ENCODE measurements around the gene PDS5A.
"Not testable (repeated sequence)": the region's sequence is repeated elsewhere in the genome, so short reads cannot be mapped to it uniquely, and the experiment has no call there.

Gene PDS5A

DNA sequence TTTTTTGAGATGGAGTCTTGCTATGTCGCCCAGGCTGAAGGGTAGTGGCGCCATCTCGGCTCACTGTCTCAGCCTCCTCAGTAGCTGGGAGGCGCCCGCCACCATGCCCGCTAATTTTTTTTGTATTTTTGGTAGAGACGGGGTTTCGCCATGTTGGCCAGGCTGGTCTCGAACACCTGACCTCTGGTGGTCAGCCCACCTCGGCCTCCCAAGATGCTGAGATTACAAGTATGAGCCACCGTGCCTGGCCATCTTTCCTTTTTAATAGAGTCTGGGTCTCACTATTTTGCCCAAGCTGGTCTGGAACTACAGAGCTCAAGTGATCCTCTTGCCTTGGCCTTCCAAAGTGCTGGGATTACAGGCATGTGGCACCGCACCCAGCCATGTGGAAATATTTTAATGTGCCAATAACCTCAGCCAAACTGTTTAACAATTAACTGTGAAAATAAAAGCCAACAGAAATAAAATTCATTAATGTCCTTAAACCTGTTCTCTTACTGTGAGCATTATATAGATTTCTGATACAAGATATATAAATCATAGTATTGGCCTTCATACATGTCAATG is 16.3 kb downstream of the PDS5A start:
- DNase-seq (ENCODE audit: low read depth), result no peak

- no peak for DNase-seq (ENCODE audit: low read depth)
Measured at GRCh38 chr4:39950861-39951481, 26.7 kb downstream of the PDS5A start.

DNA sequence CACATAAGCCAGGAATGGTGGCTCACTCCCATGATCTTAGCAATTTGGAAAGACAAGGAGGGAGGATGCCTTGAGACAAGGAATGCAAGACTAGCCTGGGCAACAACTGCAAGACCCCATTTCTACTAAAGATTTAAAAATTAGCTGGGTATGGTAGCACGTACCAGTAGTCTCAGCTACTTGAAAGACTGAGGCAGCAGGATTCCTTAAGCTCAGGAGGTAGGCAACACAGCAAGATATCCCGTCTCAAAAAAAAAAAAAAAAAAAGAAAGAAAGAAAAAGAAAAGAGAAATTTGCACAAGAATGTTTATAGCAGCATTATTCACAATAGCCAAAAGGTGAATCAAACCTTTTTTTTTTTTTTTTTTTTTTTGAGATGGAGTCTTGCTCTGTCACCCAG is 29.7 kb downstream of the PDS5A start:
- DNase-seq (ENCODE audit: low read depth), result no peak

- DNase-seq (ENCODE audit: low read depth), result no peak
Measured at GRCh38 chr4:39947417-39947816, 30.3 kb downstream of the PDS5A start.

- DNase-seq (ENCODE audit: low read depth), result not testable (repeated sequence)
Measured at GRCh38 chr4:39944245-39944644, 33.5 kb downstream of the PDS5A start.

DNA sequence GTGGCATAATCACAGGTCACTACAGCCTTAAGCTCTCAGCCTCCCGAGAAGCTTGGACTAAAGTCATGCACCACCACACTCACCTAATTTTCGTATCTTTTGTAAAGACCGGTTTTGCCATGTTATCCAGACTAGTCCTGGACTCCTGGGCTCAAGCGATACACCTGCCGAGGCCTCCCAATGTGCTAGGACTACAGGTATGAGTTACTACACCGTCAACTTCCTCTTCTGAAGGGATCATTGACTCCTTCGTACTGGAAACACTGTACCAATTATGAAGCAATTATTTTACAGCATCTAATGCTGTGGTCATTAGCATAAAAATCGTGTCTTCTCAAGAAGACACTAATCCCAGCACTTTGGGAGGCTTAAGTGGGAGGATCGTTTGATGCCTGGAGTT is 35.2 kb downstream of the PDS5A start:
- no peak for DNase-seq (ENCODE audit: low read depth)

GRCh38 chr4:39941682-39942217 is 36.0 kb downstream of the PDS5A start:
- DNase-seq (ENCODE audit: low read depth), result no peak

GRCh38 chr4:39937683-39938268 is 39.9 kb downstream of the PDS5A start:
- no peak for DNase-seq (ENCODE audit: low read depth)

DNA sequence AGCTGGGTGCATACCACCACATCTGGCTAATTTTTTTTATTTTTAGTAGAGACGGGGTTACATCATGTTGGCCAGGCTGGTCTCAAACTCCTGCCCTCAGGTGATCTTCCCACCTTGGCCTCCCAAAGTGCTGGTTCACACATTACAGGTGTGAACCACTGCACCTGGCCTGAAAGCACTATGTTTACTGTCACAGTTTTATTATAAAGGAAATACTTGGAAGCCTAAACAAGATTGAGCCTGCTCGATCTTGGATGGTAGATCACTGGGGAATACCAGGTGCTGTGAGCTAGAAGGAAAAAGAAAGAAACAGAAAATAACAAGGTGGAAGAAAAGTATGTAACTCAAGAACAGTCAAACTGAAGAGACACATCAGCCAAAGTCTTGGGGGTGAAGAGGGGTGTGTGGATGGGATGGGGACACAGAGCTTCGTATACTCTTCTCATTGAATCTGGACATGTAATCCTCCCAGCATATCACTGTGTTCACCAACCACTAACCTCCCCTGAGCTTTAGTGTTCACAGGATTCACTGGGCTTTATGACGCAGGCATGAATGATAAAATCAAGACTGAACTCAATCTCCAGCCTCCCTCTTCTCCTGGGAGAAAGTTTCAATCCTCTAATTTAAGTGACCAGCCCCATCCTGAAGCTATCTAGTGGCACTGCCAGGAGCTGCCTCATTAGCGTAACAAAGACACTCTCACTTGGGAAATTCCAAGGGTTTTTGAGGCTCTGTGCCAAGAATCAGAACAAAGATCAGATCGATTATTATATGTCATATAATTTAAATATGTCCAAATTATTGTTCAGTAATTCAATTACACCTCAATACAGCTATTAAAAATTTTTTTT is 40.9 kb downstream of the PDS5A start:
- no peak for DNase-seq (ENCODE audit: low read depth)

- no peak for DNase-seq (ENCODE audit: low read depth)
Measured at GRCh38 chr4:39933671-39934590, 43.8 kb downstream of the PDS5A start.

- no peak for DNase-seq (ENCODE audit: low read depth)
Measured at GRCh38 chr4:39932776-39933402, 44.8 kb downstream of the PDS5A start.

- no peak for DNase-seq (ENCODE audit: low read depth)
Measured at GRCh38 chr4:39931441-39931901, 46.2 kb downstream of the PDS5A start.

GRCh38 chr4:39928538-39928937 is 49.2 kb downstream of the PDS5A start:
- DNase-seq (ENCODE audit: low read depth), result no peak

DNA sequence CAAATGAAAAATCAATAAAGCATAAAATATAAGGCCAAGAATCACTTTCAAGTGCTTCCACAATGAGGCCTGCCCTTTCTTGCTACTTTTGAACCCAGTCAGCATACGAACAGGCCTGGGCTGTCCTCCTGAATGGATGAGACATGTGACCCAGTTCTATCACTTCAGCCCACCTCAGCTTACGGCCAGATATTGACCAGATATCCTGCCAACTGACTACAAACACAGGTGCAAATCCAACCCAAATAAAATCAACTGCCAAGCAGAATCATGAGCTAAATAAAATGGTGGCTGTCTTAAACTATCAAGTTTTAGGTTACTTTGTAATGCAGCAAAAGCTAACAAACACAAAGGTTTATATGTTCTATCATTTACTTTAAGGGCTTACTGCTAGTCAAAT is 53.7 kb downstream of the PDS5A start:
- no peak for DNase-seq (ENCODE audit: low read depth)

DNA sequence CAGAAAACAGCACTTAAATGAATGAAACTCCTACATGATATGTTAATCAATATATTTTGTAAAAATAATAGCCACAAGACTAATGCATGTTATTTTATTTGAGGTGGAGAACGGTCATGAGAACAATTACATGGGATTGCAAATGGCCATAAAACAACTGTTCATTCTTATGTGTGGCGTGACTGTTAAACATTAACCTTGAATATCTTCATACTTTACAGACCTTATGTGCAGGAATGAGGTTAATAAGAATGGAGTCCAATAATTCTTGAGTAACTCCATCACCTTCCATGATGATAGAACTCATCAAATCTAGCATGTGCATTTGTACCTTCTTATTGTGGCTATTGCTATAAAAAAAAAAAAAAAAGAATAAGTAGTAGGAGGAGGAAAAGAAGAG is 55.3 kb downstream of the PDS5A start:
- DNase-seq (ENCODE audit: low read depth), result no peak

- no peak for DNase-seq (ENCODE audit: low read depth)
Measured at GRCh38 chr4:39913471-39913870, 64.2 kb downstream of the PDS5A start.

- DNase-seq (ENCODE audit: low read depth), result no peak
Measured at GRCh38 chr4:39910064-39910463, 67.6 kb downstream of the PDS5A start.

- no peak for DNase-seq (ENCODE audit: low read depth)
Measured at GRCh38 chr4:39908284-39908683, 69.4 kb downstream of the PDS5A start.

DNA sequence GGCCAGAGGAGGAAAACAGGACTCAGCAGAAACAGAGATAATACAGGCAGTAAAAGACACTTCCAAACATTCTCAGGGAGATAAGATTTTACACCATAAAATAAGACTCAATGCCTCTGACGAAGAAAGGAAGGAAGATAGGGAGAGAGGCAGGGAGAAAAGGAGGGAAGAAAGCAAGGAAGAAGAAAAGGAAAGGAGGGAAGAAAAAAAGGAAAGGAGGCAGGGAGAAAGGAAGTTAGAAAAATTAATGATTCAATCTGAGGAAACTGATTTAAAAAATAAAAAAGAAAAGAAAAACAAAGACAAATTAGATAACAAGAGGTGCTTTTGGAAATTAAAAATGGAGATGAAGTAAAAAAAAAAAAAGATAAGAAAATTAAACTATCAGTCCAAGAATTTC is 72.1 kb downstream of the PDS5A start:
- DNase-seq (ENCODE audit: low read depth), result no peak

DNA sequence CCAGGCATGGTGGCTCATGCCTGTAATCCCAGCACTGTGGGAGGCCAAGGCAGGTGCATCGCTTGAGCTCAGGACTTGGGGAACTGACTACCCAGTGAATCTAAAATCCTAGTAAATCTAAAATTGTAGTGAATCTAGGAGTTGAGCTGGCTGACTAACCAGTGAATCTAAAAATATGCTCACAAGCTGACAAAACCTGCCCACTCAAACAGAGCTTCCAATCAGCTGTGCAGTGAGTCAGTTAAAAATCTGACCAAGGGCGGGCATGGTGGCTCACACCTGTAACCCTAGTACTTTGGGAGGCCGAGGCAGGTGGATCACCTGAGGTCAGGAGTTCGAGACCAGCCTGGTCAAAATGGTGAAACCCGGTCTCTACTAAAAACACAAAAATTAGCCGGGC is 72.7 kb downstream of the PDS5A start:
- not testable (repeated sequence) for DNase-seq (ENCODE audit: low read depth)

DNA sequence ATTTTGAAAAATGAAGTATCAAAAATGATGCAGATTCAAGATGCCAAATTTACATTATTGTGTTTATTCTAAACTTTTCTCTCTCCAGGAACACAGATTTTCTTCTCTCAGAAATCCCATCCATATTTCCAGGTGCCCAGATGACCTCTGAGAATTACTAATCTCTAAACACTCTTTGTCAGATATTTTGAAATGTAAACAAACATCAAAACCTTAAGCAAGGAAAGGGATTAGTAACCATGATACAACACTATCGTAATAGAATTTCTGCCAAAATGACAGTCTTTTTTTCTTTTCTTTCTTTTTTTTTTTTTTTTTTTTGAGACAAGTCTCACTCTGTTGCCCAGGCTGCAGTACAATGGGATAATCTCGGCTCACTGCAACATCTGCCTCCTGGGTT is 76.7 kb downstream of the PDS5A start:
- DNase-seq (ENCODE audit: low read depth), result no peak
